Liver (tissue), 9 donors: Measurements from ENCODE around the gene TFAP2A. TPM values are rescaled to one million over a fixed set of nuclear protein-coding genes. Genes with fewer than 3 reads are reported as not detected.

Experiments used
- DNase-seq: peaks from one replicate; pipeline ENCODE4 v3.0.0-alpha.2; 2017; ENCODE audit warnings: low spot score
- H3K27ac ChIP-seq, 2 donors: one replicate each; pipeline ENCODE4 v1.7.0; 2013; ENCODE audit warnings: inconsistent platforms in 2 of 2, low read length in 2 of 2, control low read depth in 1 of 2, low read depth in 1 of 2, mild to moderate bottlenecking in 1 of 2
- H3K27me3 ChIP-seq, 4 donors: one replicate each; pipeline versions ENCODE4 v1.6.1 to v1.7.0; 2013; ENCODE audit warnings: low read length in 3 of 4, inconsistent platforms in 1 of 4, mild to moderate bottlenecking in 1 of 4, moderate library complexity in 1 of 4; ENCODE audit not compliant: control insufficient read depth in 4 of 4, insufficient read depth in 4 of 4
- H3K36me3 ChIP-seq, 4 donors: one replicate each; pipeline versions ENCODE4 v1.6.1 to v1.7.0; 2013; ENCODE audit warnings: low read length in 3 of 4, mild to moderate bottlenecking in 3 of 4, low read depth in 1 of 4, moderate library complexity in 1 of 4; ENCODE audit not compliant: control insufficient read depth in 4 of 4, insufficient read depth in 3 of 4
- H3K4me1 ChIP-seq, 4 donors: one replicate each; pipeline versions ENCODE4 v1.6.1 to v1.7.0; 2013; ENCODE audit warnings: low read length in 3 of 4, mild to moderate bottlenecking in 3 of 4, moderate library complexity in 1 of 4; ENCODE audit not compliant: control insufficient read depth in 4 of 4, insufficient read depth in 4 of 4
- H3K4me3 ChIP-seq, 3 donors: one replicate each; pipeline versions ENCODE4 v1.6.1 to v1.7.0; 2013; ENCODE audit warnings: low read length in 3 of 3, control low read depth in 1 of 3, low read depth in 1 of 3, mild to moderate bottlenecking in 1 of 3
- H3K9ac ChIP-seq, 2 donors: one replicate each; pipeline ENCODE4 v1.7.0; 2013; ENCODE audit warnings: low read length in 2 of 2, mild to moderate bottlenecking in 2 of 2, moderate library complexity in 2 of 2, control low read depth in 1 of 2, low read depth in 1 of 2
- H3K9me3 ChIP-seq, 4 donors: one replicate each; pipeline versions ENCODE4 v1.6.1 to v1.7.0; 2013; ENCODE audit warnings: low read length in 3 of 4; ENCODE audit not compliant: control insufficient read depth in 4 of 4
- ATF3 ChIP-seq: IDR thresholded peaks from 2 replicates; pipeline ENCODE4 v1.6.1; 2016; ENCODE audit warnings: antibody characterized with exemption
- CTCF ChIP-seq: fragments of 150-350 bp; IDR thresholded peaks from 2 replicates; pipeline ENCODE4 v1.5.1; 2017; ENCODE audit warnings: improper control_type of control experiment, low read depth, low read length; ENCODE audit not compliant: missing input control
- EGR1 ChIP-seq, 2 donors: IDR thresholded peaks; 2 replicates each; pipeline ENCODE4 v1.6.1; 2016 to 2018; ENCODE audit warnings: antibody characterized with exemption in 2 of 2, low read depth in 2 of 2
- FOXA1 ChIP-seq: IDR thresholded peaks from 2 replicates; pipeline ENCODE4 v1.6.1; 2016; ENCODE audit warnings: antibody characterized with exemption
- FOXA2 ChIP-seq: IDR thresholded peaks from 2 replicates; pipeline ENCODE4 v1.6.1; 2016; ENCODE audit warnings: antibody characterized with exemption
- GABPA ChIP-seq, 2 donors: IDR thresholded peaks in 1 of 2; conservative IDR thresholded peaks in 1 of 2; 2 replicates each; pipeline ENCODE4 v1.6.1; 2016; ENCODE audit warnings: antibody characterized with exemption in 2 of 2, mild to moderate bottlenecking in 1 of 2, moderate library complexity in 1 of 2
- HNF4A ChIP-seq, 2 donors: conservative IDR thresholded peaks; 2 replicates each; pipeline ENCODE4 v1.6.1; 2016; ENCODE audit warnings: antibody characterized with exemption in 2 of 2, mild to moderate bottlenecking in 2 of 2
- HNF4G ChIP-seq: IDR thresholded peaks from 2 replicates; pipeline ENCODE4 v1.6.1; 2016; ENCODE audit warnings: antibody characterized with exemption
- JUND ChIP-seq, 2 donors: IDR thresholded peaks; 2 replicates each; pipeline ENCODE4 v1.6.1; 2016; ENCODE audit warnings: antibody characterized with exemption in 2 of 2
- MAX ChIP-seq: IDR thresholded peaks from 2 replicates; pipeline ENCODE4 v1.6.1; 2016; ENCODE audit warnings: antibody characterized with exemption
- NR2F2 ChIP-seq: IDR thresholded peaks from 2 replicates; pipeline ENCODE4 v1.6.1; 2016; ENCODE audit warnings: antibody characterized with exemption
- RAD21 ChIP-seq, 2 donors: IDR thresholded peaks; 2 replicates each; pipeline ENCODE4 v1.6.1; 2016; ENCODE audit warnings: antibody characterized with exemption in 2 of 2, mild to moderate bottlenecking in 2 of 2
- REST ChIP-seq: IDR thresholded peaks from 2 replicates; pipeline ENCODE4 v1.6.1; 2016; ENCODE audit warnings: antibody characterized with exemption, mild to moderate bottlenecking
- RXRA ChIP-seq, 2 donors: IDR thresholded peaks; 2 replicates each; pipeline ENCODE4 v1.6.1; 2017 to 2018; ENCODE audit warnings: antibody characterized with exemption in 2 of 2, mild to moderate bottlenecking in 1 of 2
- SP1 ChIP-seq: IDR thresholded peaks from 2 replicates; pipeline ENCODE4 v1.6.1; 2018; ENCODE audit warnings: antibody characterized with exemption, mild to moderate bottlenecking
- TAF1 ChIP-seq: conservative IDR thresholded peaks from 2 replicates; pipeline ENCODE4 v1.6.1; 2016; ENCODE audit warnings: antibody characterized with exemption, mild to moderate bottlenecking
- YY1 ChIP-seq: IDR thresholded peaks from 2 replicates; pipeline ENCODE4 v1.6.1; 2016; ENCODE audit warnings: antibody characterized with exemption, mild to moderate bottlenecking
- ZBTB33 ChIP-seq: IDR thresholded peaks from 2 replicates; pipeline ENCODE4 v1.6.1; 2016; ENCODE audit warnings: antibody characterized with exemption
- WGBS: extraction: QIAGEN DNeasy Blood & Tissue Kit; methylation state at CpG from one replicate; pipeline ENCODE4 v1.1.7; 2013; 5-methylcytosine and 5-hydroxymethylcytosine counted together
- polyA plus RNA-seq, 2 donors: library from polyadenylated mRNA; stranded (reverse) in 1 of 2; unstranded in 1 of 2; fragments of 200-250 nt in 1 of 2; fragments of >200 nt in 1 of 2; fragmentation: Nextera tagmentation in 1 of 2; extraction: Ambion mirVana in 1 of 2; gene quantifications; one replicate each; pipeline versions ENCODE4 v1.2.1 to v1.2.3, GENCODE V29; 2013 to 2015
- total RNA-seq, 2 donors: library from RNA; depleted of rRNA; stranded (reverse); fragments of >200 nt; gene quantifications; one replicate each; pipeline ENCODE4 v1.2.3, GENCODE V29; 2014
- donor health status: healthy.
- donor health status: healthy.
- donor health status: healthy.
- donor health status: healthy.
- donor health status: healthy.

Gene TFAP2A
- total and polyA plus RNA-seq, 4 donors: 0.03 to 0.08 TPM; not detected in 2

GRCh38 chr6:10425975-10426780, 11.3 kb upstream of the TFAP2A start:
- no peak for DNase-seq
- WGBS: 1% methylated on average over 54 of the region's 54 CpGs
- Histone ChIP-seq H3K4me1 (peaks cover 6 to 20% (median 11%) of the 10 kb centered on the region in 4 donors), H3K9ac (no peak overlapping the region), H3K9me3 (no peaks in the 10 kb centered on the region), H3K36me3 (no peaks in the 10 kb centered on the region), H3K27ac (no peak overlapping the region), H3K4me3 (peak overlapping the region; percentile 21 to 84 (median 68)), H3K27me3 (peaks cover 11 to 31% (median 14%) of the 10 kb centered on the region in 4 donors)
- TF ChIP-seq EGR1 (IDR thresholded peaks at IDR 0.05; ENCODE audit: low read depth in 2 of 2): no peak
- no peak for TF ChIP-seq ZBTB33
- TF ChIP-seq ATF3: no peak
- TF ChIP-seq YY1: peak; percentile 65
- no peak for TF ChIP-seq RXRA (IDR thresholded peaks at IDR 0.05)
- TF ChIP-seq JUND (IDR thresholded peaks at IDR 0.05): no peak

GRCh38 chr6:10425176-10425974, 10.5 kb upstream of the TFAP2A start:
- no peak overlapping the region for H3K27ac ChIP-seq
- H3K4me1 ChIP-seq: peaks cover 6 to 20% (median 11%) of the 10 kb centered on the region in 4 donors
- no peaks in the 10 kb centered on the region for H3K9me3 ChIP-seq
- H3K4me3 ChIP-seq: peak overlapping the region in 2 of 3 donors; percentile 68 to 84
- no peaks in the 10 kb centered on the region for H3K36me3 ChIP-seq
- DNase-seq: no peak
- H3K9ac ChIP-seq: no peak overlapping the region
- peaks cover 13 to 38% (median 14%) of the 10 kb centered on the region in 4 donors for H3K27me3 ChIP-seq
- 12% methylated on average over 35 of the region's 35 CpGs for WGBS
- no peak for TF ChIP-seq JUND (IDR thresholded peaks at IDR 0.05)
- TF ChIP-seq ZBTB33: no peak
- no peak for TF ChIP-seq MAX
- TF ChIP-seq ATF3: no peak
- no peak for TF ChIP-seq GABPA (IDR thresholded peaks at IDR 0.05 in 1 of 2, conservative IDR thresholded peaks at IDR 0.05 in 1 of 2)
- TF ChIP-seq EGR1 (IDR thresholded peaks at IDR 0.05; ENCODE audit: low read depth in 2 of 2): no peak
- TF ChIP-seq HNF4G: no peak
- no peak for TF ChIP-seq NR2F2
- no peak for TF ChIP-seq RAD21 (IDR thresholded peaks at IDR 0.05)
- no peak for TF ChIP-seq REST
- no peak for TF ChIP-seq SP1
- no peak for TF ChIP-seq FOXA1
- TF ChIP-seq FOXA2: no peak
- no peak for TF ChIP-seq RXRA (IDR thresholded peaks at IDR 0.05)
- no peak for TF ChIP-seq YY1
- TF ChIP-seq TAF1: no peak
- TF ChIP-seq CTCF: no peak
- no peak for TF ChIP-seq HNF4A (conservative IDR thresholded peaks at IDR 0.05)
